ENCODE measurements around the gene THY1.
"Not testable (repeated sequence)": the region's sequence is repeated elsewhere in the genome, so short reads cannot be mapped to it uniquely, and the experiment has no call there.

Gene THY1

GRCh38 chr11:119422809-119423508 lies at the start of gene THY1:
THY1 (minus strand) TSS chr11:119423172; CDS start chr11:119420905, 2,267 bp downstream.
- DNase-seq (ENCODE audit: low spot score) = no peak

GRCh38 chr11:119472186-119472855 lies 49.3 kb upstream of the THY1 start:
- DNase-seq (ENCODE audit: low spot score) = no peak

- no peak for DNase-seq (ENCODE audit: low spot score)
These were observed 48.4 kb upstream of the THY1 start for GRCh38 chr11:119471329-119471728.

GRCh38 chr11:119470317-119471291 lies 47.6 kb upstream of the THY1 start:
- no peak for DNase-seq (ENCODE audit: low spot score)

GRCh38 chr11:119469506-119469905 lies 46.5 kb upstream of the THY1 start:
- no peak for DNase-seq (ENCODE audit: low spot score)

GRCh38 chr11:119468511-119468910 lies 45.5 kb upstream of the THY1 start:
- DNase-seq (ENCODE audit: low spot score) = no peak

- DNase-seq (ENCODE audit: low spot score) = no peak
These were observed 38.4 kb upstream of the THY1 start for GRCh38 chr11:119461229-119461963.

GRCh38 chr11:119460582-119460981 lies 37.6 kb upstream of the THY1 start:
- DNase-seq (ENCODE audit: low spot score) = no peak

GRCh38 chr11:119460097-119460496 lies 37.1 kb upstream of the THY1 start:
- DNase-seq (ENCODE audit: low spot score) = no peak

GRCh38 chr11:119459293-119459976 lies 36.5 kb upstream of the THY1 start:
- no peak for DNase-seq (ENCODE audit: low spot score)

- not testable (repeated sequence) for DNase-seq (ENCODE audit: low spot score)
These were observed 32.7 kb upstream of the THY1 start for GRCh38 chr11:119455708-119456107.

GRCh38 chr11:119455241-119455640 lies 32.3 kb upstream of the THY1 start:
- DNase-seq (ENCODE audit: low spot score) = not testable (repeated sequence)

- DNase-seq (ENCODE audit: low spot score) = no peak
These were observed 30.9 kb upstream of the THY1 start for GRCh38 chr11:119453881-119454280.

- DNase-seq (ENCODE audit: low spot score) = no peak
These were observed 27.8 kb upstream of the THY1 start for GRCh38 chr11:119450590-119451326.

- no peak for DNase-seq (ENCODE audit: low spot score)
These were observed 26.5 kb upstream of the THY1 start for GRCh38 chr11:119449498-119449897.

GRCh38 chr11:119448380-119448779 lies 25.4 kb upstream of the THY1 start:
- DNase-seq (ENCODE audit: low spot score) = no peak

GRCh38 chr11:119447664-119448242 lies 24.8 kb upstream of the THY1 start:
- no peak for DNase-seq (ENCODE audit: low spot score)

GRCh38 chr11:119446871-119447663 lies 24.1 kb upstream of the THY1 start:
- no peak for DNase-seq (ENCODE audit: low spot score)

- DNase-seq (ENCODE audit: low spot score) = no peak
These were observed 23.5 kb upstream of the THY1 start for GRCh38 chr11:119446434-119446833.

Measured in CD4-positive, alpha-beta T cell treated with Interleukin-15 for 4 hours (primary cell).